Common myeloid progenitor, CD34-positive (primary cell): ENCODE measurements around the gene ITGA11.
"Not testable (repeated sequence)": the region's sequence is repeated elsewhere in the genome, so short reads cannot be mapped to it uniquely, and the experiment has no call there.

Experiments used
- CTCF ChIA-PET: fragments of 350-600 bp; sonication (Branson Sonifier 250); formaldehyde crosslinking; loops from one replicate; lab custom pipeline; 2021; ENCODE audit warnings: antibody characterized with exemption; lab: Charles Lee
- POLR2A ChIA-PET: fragments of 350-600 bp; sonication (Branson Sonifier 250); formaldehyde crosslinking; loops from one replicate; lab custom pipeline; 2021; ENCODE audit warnings: antibody characterized with exemption; lab: Charles Lee
- DNase-seq, 3 donors: peaks; one replicate each; pipeline versions ENCODE4 v3.0.0 to v3.0.0-alpha.2; 2013
- H3K27ac ChIP-seq, 2 experiments: 1 replicate in 1 of 2; 2 replicates in 1 of 2; pipeline ENCODE4 v1.7.0; 2013; ENCODE audit warnings: inconsistent platforms in 2 of 2, low read length in 2 of 2, mild to moderate bottlenecking in 2 of 2, low read depth in 1 of 2, moderate library complexity in 1 of 2; ENCODE audit not compliant: severe bottlenecking in 2 of 2, insufficient read depth in 1 of 2, poor library complexity in 1 of 2
- H3K27me3 ChIP-seq, 5 experiments: replicated peaks in 2 of 5; 1 replicate in 3 of 5; 2 replicates in 2 of 5; pipeline versions ENCODE4 v1.6.1 to v1.7.0; 2013; ENCODE audit warnings: low read length in 4 of 5, mild to moderate bottlenecking in 2 of 5, moderate library complexity in 2 of 5, inconsistent platforms in 1 of 5; ENCODE audit not compliant: insufficient read depth in 5 of 5, control insufficient read depth in 4 of 5
- H3K36me3 ChIP-seq, 4 experiments: 1 replicate in 2 of 4; 2 replicates in 2 of 4; pipeline versions ENCODE4 v1.6.1 to v1.7.0; 2013; ENCODE audit warnings: low read length in 3 of 4, control low read depth in 1 of 4, mild to moderate bottlenecking in 1 of 4; ENCODE audit not compliant: control insufficient read depth in 4 of 4, insufficient read depth in 4 of 4
- H3K4me1 ChIP-seq, 4 experiments: 1 replicate in 3 of 4; 2 replicates in 1 of 4; pipeline versions ENCODE4 v1.6.1 to v1.7.1; 2013; ENCODE audit warnings: low read length in 3 of 4, mild to moderate bottlenecking in 3 of 4, control low read depth in 1 of 4, inconsistent platforms in 1 of 4, moderate library complexity in 1 of 4; ENCODE audit not compliant: control insufficient read depth in 4 of 4, insufficient read depth in 4 of 4; ENCODE audit errors: control extremely low read depth in 1 of 4
- H3K4me3 ChIP-seq, 7 experiments: 1 replicate in 4 of 7; 2 replicates in 3 of 7; pipeline versions ENCODE4 v1.5.1 to v1.7.0; 2013; ENCODE audit warnings: mild to moderate bottlenecking in 7 of 7, low read length in 6 of 7, moderate library complexity in 6 of 7, inconsistent platforms in 2 of 7, low read depth in 2 of 7, control low read depth in 1 of 7; ENCODE audit not compliant: insufficient read depth in 4 of 7, control insufficient read depth in 1 of 7; ENCODE audit errors: extremely low read depth in 1 of 7
- H3K9me3 ChIP-seq, 5 experiments: 1 replicate in 4 of 5; 2 replicates in 1 of 5; pipeline versions ENCODE4 v1.6.1 to v1.7.1; 2013; ENCODE audit warnings: low read length in 4 of 5, mild to moderate bottlenecking in 2 of 5, inconsistent platforms in 1 of 5, low read depth in 1 of 5, moderate library complexity in 1 of 5; ENCODE audit not compliant: control insufficient read depth in 4 of 5, insufficient read depth in 2 of 5; ENCODE audit errors: control extremely low read depth in 1 of 5
- WGBS: methylation state at CpG from one replicate; pipeline ENCODE4 v1.1.5; 2013; ENCODE audit not compliant: insufficient coverage; 5-methylcytosine and 5-hydroxymethylcytosine counted together

Gene ITGA11

GRCh38 chr15:68427366-68427765, 4.6 kb downstream of the ITGA11 start:
- DNase-seq: peak in 2 of 3 donors; percentile 13 to 21
- ChIA-PET CTCF (interaction anchor here (1.2 kb wide), 1 partner anchor 10 kb away, joined by 3 read pairs; no protein-coding TSS in a partner anchor), POLR2A (no interaction called here)
- Histone ChIP-seq H3K9me3 (no peaks in the 10 kb centered on the region), H3K4me3 (no peak overlapping the region), H3K36me3 (no peaks in the 10 kb centered on the region), H3K4me1 (peaks cover 0 to 22% (median 17%) of the 10 kb centered on the region in 4 experiments), H3K27me3 (peaks cover 3 to 43% (median 21%) of the 10 kb centered on the region in 5 experiments), H3K27ac (no peak overlapping the region)
- WGBS: no CpG with 5 or more reads among the region's 3 CpGs

GRCh38 chr15:68426116-68426515, 5.8 kb downstream of the ITGA11 start:
- Histone ChIP-seq H3K4me1 (peaks cover 0 to 15% (median 5%) of the 10 kb centered on the region in 4 experiments), H3K9me3 (no peaks in the 10 kb centered on the region), H3K27me3 (peaks cover 3 to 31% (median 16%) of the 10 kb centered on the region in 5 experiments), H3K4me3 (no peak overlapping the region), H3K36me3 (no peaks in the 10 kb centered on the region), H3K27ac (no peak overlapping the region)
- DNase-seq: no peak
- POLR2A ChIA-PET: no interaction called here
- CTCF ChIA-PET: no interaction called here
- WGBS: 88% methylated on average over 5 of the region's 6 CpGs

GRCh38 chr15:68425428-68426060, 6.4 kb downstream of the ITGA11 start:
- Histone ChIP-seq H3K36me3 (no peaks in the 10 kb centered on the region), H3K27me3 (peaks cover 3 to 25% (median 14%) of the 10 kb centered on the region in 5 experiments), H3K4me3 (no peak overlapping the region), H3K9me3 (no peaks in the 10 kb centered on the region), H3K4me1 (peaks cover 0 to 10% (median under 1%) of the 10 kb centered on the region in 4 experiments), H3K27ac (no peak overlapping the region)
- CTCF ChIA-PET: no interaction called here
- 75% methylated on average over 4 of the region's 9 CpGs for WGBS
- no peak for DNase-seq
- POLR2A ChIA-PET: no interaction called here

- Histone ChIP-seq H3K27ac (no peak overlapping the region), H3K4me3 (no peak overlapping the region), H3K9me3 (no peaks in the 10 kb centered on the region), H3K27me3 (peaks cover 3 to 18% (median 8%) of the 10 kb centered on the region in 5 experiments), H3K4me1 (peaks cover 0 to 9% (median under 1%) of the 10 kb centered on the region in 4 experiments), H3K36me3 (no peaks in the 10 kb centered on the region)
- POLR2A ChIA-PET: no interaction called here
- CTCF ChIA-PET: no interaction called here
- DNase-seq: no peak
- WGBS: 95% methylated on average over 7 of the region's 7 CpGs
Observed at GRCh38 chr15:68424754-68425390, 7.1 kb downstream of the ITGA11 start.

DNA sequence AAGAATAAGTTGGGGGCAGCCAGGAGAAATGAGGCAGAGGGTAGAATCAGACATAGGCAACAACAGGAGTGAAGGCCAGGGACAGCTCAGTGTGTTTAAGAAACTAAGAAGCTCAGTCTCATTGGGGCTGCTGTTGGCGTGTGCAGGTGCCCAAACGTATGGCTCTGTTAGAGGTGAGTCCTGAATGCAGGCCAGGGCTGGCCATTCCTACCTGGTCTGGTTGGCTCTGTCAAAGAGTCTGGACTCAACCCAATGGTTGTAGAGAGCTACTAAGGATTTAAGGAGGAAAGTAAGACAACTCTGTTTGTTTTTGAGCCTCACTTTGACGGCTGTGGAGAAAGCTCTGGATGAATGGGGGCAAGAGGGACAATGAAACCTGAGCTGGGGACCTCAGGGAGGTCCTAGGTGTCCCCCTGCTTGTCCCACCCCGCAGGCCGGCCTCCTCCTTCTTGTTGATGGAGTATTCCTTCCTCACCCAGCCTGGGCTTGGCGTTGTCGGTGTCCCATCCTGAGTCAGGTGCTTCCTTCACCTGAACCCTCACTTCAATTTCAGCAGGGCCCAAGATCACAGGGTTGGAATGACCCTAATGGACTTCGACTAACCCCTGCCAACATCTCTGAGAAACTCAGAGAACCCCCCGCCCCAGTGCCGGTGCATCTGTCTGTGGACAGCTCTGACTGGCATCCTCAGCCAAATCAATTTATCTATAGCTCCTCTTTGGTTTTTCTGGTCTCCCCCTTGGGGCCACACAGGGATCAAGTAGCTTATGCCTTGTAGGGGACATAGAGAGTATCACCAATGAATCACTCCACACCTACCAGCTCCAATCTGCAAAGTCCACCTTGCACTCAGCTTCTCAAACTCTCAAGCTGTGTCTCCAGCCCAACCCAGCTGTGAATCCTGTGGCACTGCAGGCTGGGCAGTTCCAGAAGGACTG, 8.3 kb downstream of the ITGA11 start:
- peaks cover 0 to 15% (median 3%) of the 10 kb centered on the region in 4 experiments for H3K4me1 ChIP-seq
- POLR2A ChIA-PET: no interaction called here
- CTCF ChIA-PET: interaction anchor here (0.7 kb wide), 1 partner anchor 45 kb away, joined by 3 read pairs; no protein-coding TSS in a partner anchor
- 96% methylated on average over 7 of the region's 10 CpGs for WGBS
- no peak overlapping the region for H3K27ac ChIP-seq
- no peaks in the 10 kb centered on the region for H3K9me3 ChIP-seq
- no peak overlapping the region for H3K4me3 ChIP-seq
- H3K36me3 ChIP-seq: no peaks in the 10 kb centered on the region
- peaks cover 0 to 6% (median 4%) of the 10 kb centered on the region in 5 experiments for H3K27me3 ChIP-seq
- DNase-seq: no peak

- H3K27me3 ChIP-seq, H3K9me3 ChIP-seq, POLR2A ChIA-PET, CTCF ChIA-PET, DNase-seq, H3K4me3 ChIP-seq, H3K27ac ChIP-seq, H3K36me3 ChIP-seq: not testable (repeated sequence)
- H3K4me1 ChIP-seq: peaks cover 0 to 18% (median 4%) of the 10 kb centered on the region in 4 experiments
- 88% methylated on average over 2 of the region's 5 CpGs for WGBS
Observed at GRCh38 chr15:68422403-68423145, 9.4 kb downstream of the ITGA11 start.
